D721Med (cell line): ENCODE results near the gene PPP1CC.

Experiments
- DNase-seq: peaks from one replicate; pipeline ENCODE4 v3.0.0; 2011; ENCODE audit warnings: low spot score; ENCODE audit not compliant: insufficient read length
- FAIRE-seq: peaks from 2 replicates; lab custom pipeline; 2011; peaks lifted over from hg19 to GRCh38; lab: Jason Lieb, UNC
- CTCF ChIP-seq: IDR thresholded peaks from 2 replicates; pipeline ENCODE4 v1.5.1; 2012; ENCODE audit warnings: mild to moderate bottlenecking, control low read depth; ENCODE audit not compliant: insufficient read depth; ENCODE audit errors: missing control alignments

PPP1CC gene

GRCh38 chr12:110742718-110743570 is at the start of gene PPP1CC:
PPP1CC (minus strand) TSS chr12:110742891; CDS start chr12:110742707, 184 bp downstream.
- TF ChIP-seq CTCF = no peak
- DNase-seq = peak; percentile 62
- FAIRE-seq = no peak

GRCh38 chr12:110791589-110791988 is 48.9 kb upstream of the PPP1CC start:
- no peak for TF ChIP-seq CTCF
- FAIRE-seq = no peak

GRCh38 chr12:110790301-110790700 is 47.6 kb upstream of the PPP1CC start:
- FAIRE-seq (no peak), DNase-seq (no peak)
- TF ChIP-seq CTCF = no peak

More at GRCh38 chr12:110791589-110791988, 48.9 kb upstream of the PPP1CC start:
- no peak for DNase-seq

GRCh38 chr12:110786012-110786411 is 43.3 kb upstream of the PPP1CC start:
- no peak for TF ChIP-seq CTCF
- FAIRE-seq (no peak), DNase-seq (no peak)

GRCh38 chr12:110785240-110785639 is 42.5 kb upstream of the PPP1CC start:
- DNase-seq = no peak
- no peak for TF ChIP-seq CTCF
- FAIRE-seq = no peak

- FAIRE-seq (no peak), DNase-seq (no peak)
- no peak for TF ChIP-seq CTCF
Measured at GRCh38 chr12:110782922-110783321, 40.2 kb upstream of the PPP1CC start.

- DNase-seq (no peak), FAIRE-seq (no peak)
- no peak for TF ChIP-seq CTCF
Measured at GRCh38 chr12:110782094-110782493, 39.4 kb upstream of the PPP1CC start.
